ENCODE results near the gene RPL31. TPM values are rescaled to one million over a fixed set of nuclear protein-coding genes. Genes with fewer than 3 reads are reported as not detected.

Gene RPL31
- 1,000 to 10,000 TPM; 2,275 to 7,641 (median 4,031) TPM for polyA plus RNA-seq
- long read RNA-seq, donor 1 = 0 reads
- long read RNA-seq, donor 2, transcript RPL31-205 (4 exons, 716 nt) = minor isoform, 21 of 1,529 reads
- long read RNA-seq, donor 2, transcript RPL31-208 (4 exons, 825 nt) = minor isoform, 335 of 1,529 reads
- long read RNA-seq, donor 2, transcript RPL31-201 (5 exons, 1,865 nt) = major isoform, 1,033 of 1,529 reads
- long read RNA-seq, donor 2, transcript RPL31-211 (3 exons, 357 nt) = minor isoform, 6 of 1,529 reads
- long read RNA-seq, donor 2, partial matches to known transcripts = 89 of 1,529 reads
- long read RNA-seq, donor 2, other reads (novel, unspliced or antisense) = 38 of 1,529 reads
- long read RNA-seq, donor 3, transcript RPL31-211 (3 exons, 357 nt) = minor isoform, 33 of 2,253 reads
- long read RNA-seq, donor 3, transcript RPL31-201 (5 exons, 1,865 nt) = major isoform, 1,128 of 2,253 reads
- long read RNA-seq, donor 3, transcript RPL31-208 (4 exons, 825 nt) = minor isoform, 682 of 2,253 reads
- long read RNA-seq, donor 3, transcript RPL31-205 (4 exons, 716 nt) = minor isoform, 42 of 2,253 reads
- long read RNA-seq, donor 3, partial matches to known transcripts = 248 of 2,253 reads
- long read RNA-seq, donor 3, other reads (novel, unspliced or antisense) = 92 of 2,253 reads
- long read RNA-seq, donor 4, transcript RPL31-201 (5 exons, 1,865 nt) = major isoform, 48 of 79 reads
- long read RNA-seq, donor 4, transcript RPL31-208 (4 exons, 825 nt) = minor isoform, 29 of 79 reads
- long read RNA-seq, donor 4, partial matches to known transcripts = 0 of 79 reads
- long read RNA-seq, donor 4, other reads (novel, unspliced or antisense) = 0 of 79 reads
- long read RNA-seq, donor 5, transcript RPL31-208 (4 exons, 825 nt) = minor isoform, 202 of 953 reads
- long read RNA-seq, donor 5, transcript RPL31-205 (4 exons, 716 nt) = minor isoform, 21 of 953 reads
- long read RNA-seq, donor 5, transcript RPL31-201 (5 exons, 1,865 nt) = major isoform, 495 of 953 reads
- long read RNA-seq, donor 5, transcript RPL31-202 (3 exons, 641 nt) = minor isoform, 10 of 953 reads
- long read RNA-seq, donor 5, partial matches to known transcripts = 182 of 953 reads
- long read RNA-seq, donor 5, other reads (novel, unspliced or antisense) = 21 of 953 reads
- long read RNA-seq, donor 6, transcript RPL31-208 (4 exons, 825 nt) = minor isoform, 478 of 2,142 reads
- long read RNA-seq, donor 6, transcript RPL31-211 (3 exons, 357 nt) = minor isoform, 14 of 2,142 reads
- long read RNA-seq, donor 6, transcript RPL31-205 (4 exons, 716 nt) = minor isoform, 21 of 2,142 reads
- long read RNA-seq, donor 6, transcript RPL31-201 (5 exons, 1,865 nt) = major isoform, 1,440 of 2,142 reads
- long read RNA-seq, donor 6, partial matches to known transcripts = 87 of 2,142 reads
- long read RNA-seq, donor 6, other reads (novel, unspliced or antisense) = 75 of 2,142 reads
- long read RNA-seq, donor 7 = 0 reads
- long read RNA-seq, donor 8, transcript RPL31-203 (5 exons, 1,110 nt) = minor isoform, 5 of 353 reads
- long read RNA-seq, donor 8, transcript RPL31-201 (5 exons, 1,865 nt) = major isoform, 238 of 353 reads
- long read RNA-seq, donor 8, transcript RPL31-205 (4 exons, 716 nt) = minor isoform, 7 of 353 reads
- long read RNA-seq, donor 8, transcript RPL31-208 (4 exons, 825 nt) = minor isoform, 82 of 353 reads
- long read RNA-seq, donor 8, partial matches to known transcripts = 5 of 353 reads
- long read RNA-seq, donor 8, other reads (novel, unspliced or antisense) = 12 of 353 reads
- long read RNA-seq, donor 9, transcript RPL31-208 (4 exons, 825 nt) = minor isoform, 141 of 587 reads
- long read RNA-seq, donor 9, transcript RPL31-201 (5 exons, 1,865 nt) = major isoform, 371 of 587 reads
- long read RNA-seq, donor 9, transcript RPL31-205 (4 exons, 716 nt) = minor isoform, 13 of 587 reads
- long read RNA-seq, donor 9, partial matches to known transcripts = 38 of 587 reads
- long read RNA-seq, donor 9, other reads (novel, unspliced or antisense) = 14 of 587 reads
- long read RNA-seq, donor 10, transcript RPL31-211 (3 exons, 357 nt) = minor isoform, 33 of 3,307 reads
- long read RNA-seq, donor 10, transcript RPL31-201 (5 exons, 1,865 nt) = major isoform, 2,023 of 3,307 reads
- long read RNA-seq, donor 10, transcript RPL31-205 (4 exons, 716 nt) = minor isoform, 65 of 3,307 reads
- long read RNA-seq, donor 10, transcript RPL31-208 (4 exons, 825 nt) = minor isoform, 762 of 3,307 reads
- long read RNA-seq, donor 10, partial matches to known transcripts = 229 of 3,307 reads
- long read RNA-seq, donor 10, other reads (novel, unspliced or antisense) = 160 of 3,307 reads

DNA sequence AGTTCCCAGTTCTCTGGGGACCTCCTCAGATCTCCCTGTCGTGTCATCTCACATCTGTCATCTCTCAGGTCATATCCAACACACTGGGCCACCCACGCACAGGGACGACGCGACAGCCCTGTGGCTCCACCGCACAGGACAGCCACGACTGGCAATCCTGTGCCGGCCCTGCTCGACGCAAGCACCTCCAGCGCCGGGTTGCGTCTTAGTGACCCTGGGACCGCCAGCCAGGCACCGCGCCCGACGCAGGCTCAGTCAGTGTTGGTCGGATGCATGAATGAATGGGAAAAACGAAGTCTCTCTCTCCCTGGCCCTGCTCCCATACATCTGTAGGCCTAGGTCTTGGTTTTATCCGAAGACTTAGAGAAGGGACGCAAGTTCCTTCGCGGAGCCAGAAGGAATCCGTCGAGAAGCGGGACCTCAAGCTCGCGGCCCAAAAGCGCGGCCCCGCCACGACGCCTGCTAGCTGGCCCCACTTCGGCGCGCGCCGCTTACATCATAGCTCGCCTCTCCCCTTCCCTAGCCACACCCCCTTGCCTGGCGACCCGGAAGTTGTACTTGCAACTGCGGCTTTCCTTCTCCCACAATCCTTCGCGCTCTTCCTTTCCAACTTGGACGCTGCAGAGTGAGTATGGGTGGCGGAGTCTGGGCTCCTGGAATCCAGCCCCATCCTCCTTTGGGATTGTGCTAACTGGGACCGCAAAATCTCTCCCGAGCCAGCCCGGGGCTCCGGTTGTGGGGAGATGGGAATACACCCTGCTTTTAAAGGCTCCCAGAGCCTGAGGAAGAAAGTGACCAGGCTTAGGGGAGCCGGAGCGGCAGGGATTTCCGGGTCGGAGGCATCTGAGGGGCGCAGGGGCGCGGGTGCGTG lies at the start of gene RPL31:
Gene RPL31, plus strand, starts transcription at position 599 of the 871 bp plus-strand sequence. CDS start 413 bp downstream, outside the sequence.
- Histone ChIP-seq H3K4me1 (ENCODE audit: control insufficient read depth in 3 of 3, insufficient read depth in 2 of 3, low read depth in 1 of 3, low read length in 2 of 3) (peaks cover 0 to 9% (median 4%) of the 10 kb centered on the region in 3 donors), H3K27ac (ENCODE audit: low read depth in 1 of 3, low read length in 2 of 3) (peak within 1 kb of the TSS; percentile 72 to 92 (median 86)), H3K27me3 (ENCODE audit: control insufficient read depth in 3 of 3, insufficient read depth in 3 of 3, low read length in 3 of 3) (no peaks in the 10 kb centered on the region), H3K9me3 (ENCODE audit: control insufficient read depth in 2 of 2, insufficient read depth in 1 of 2, low read depth in 1 of 2, low read length in 1 of 2) (no peaks in the 10 kb centered on the region), H3K4me3 (ENCODE audit: low read depth in 1 of 3, low read length in 3 of 3) (peak within 1 kb of the TSS; percentile 79 to 95 (median 85)), H3K36me3 (ENCODE audit: control insufficient read depth in 3 of 3, insufficient read depth in 2 of 3, low read depth in 1 of 3, low read length in 3 of 3) (peaks cover 13 to 20% (median 18%) of the 10 kb centered on the region in 3 donors)
- DNase-seq (peak; percentile 98), FAIRE-seq (no peak)
- WGBS, 3 donors = 6 to 10% (median 6%) methylated on average over 59 of the region's 59 CpGs

DNA sequence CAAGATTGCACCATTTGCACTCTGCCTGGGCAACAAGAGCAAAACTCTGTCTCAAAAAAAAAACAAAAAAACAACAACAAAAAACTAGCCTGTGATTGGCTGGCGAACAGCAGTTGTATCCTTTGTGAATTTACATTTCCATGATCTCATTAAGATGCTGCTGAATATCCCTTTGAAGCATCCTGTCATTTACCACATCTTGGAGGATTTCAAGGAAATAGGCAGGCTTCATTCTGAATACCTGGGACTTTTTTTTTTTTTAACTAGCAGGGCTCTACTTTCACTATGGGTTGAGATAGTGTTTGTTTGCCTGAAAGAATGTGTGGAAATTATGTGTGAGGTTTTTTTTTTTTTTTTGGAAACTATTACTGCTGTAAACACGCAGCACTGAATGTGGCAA lies 49.6 kb upstream of the RPL31 start:
- no peaks in the 10 kb centered on the region for H3K4me1 ChIP-seq (ENCODE audit: control insufficient read depth in 3 of 3, insufficient read depth in 2 of 3, low read depth in 1 of 3, low read length in 2 of 3)
- no peak overlapping the region for H3K27ac ChIP-seq (ENCODE audit: low read depth in 1 of 3, low read length in 2 of 3)
- whole genome bisulfite sequencing, 3 donors = 88 to 95% (median 95%) methylated on average over 2 of the region's 2 CpGs
- peaks cover 3 to 31% (median 4%) of the 10 kb centered on the region in 3 donors for H3K36me3 ChIP-seq (ENCODE audit: control insufficient read depth in 3 of 3, insufficient read depth in 2 of 3, low read depth in 1 of 3, low read length in 3 of 3)
- no peak overlapping the region for H3K4me3 ChIP-seq (ENCODE audit: low read depth in 1 of 3, low read length in 3 of 3)
- FAIRE-seq (no peak), DNase-seq (no peak)
- H3K27me3 ChIP-seq (ENCODE audit: control insufficient read depth in 3 of 3, insufficient read depth in 3 of 3, low read length in 3 of 3) = no peaks in the 10 kb centered on the region
- no peaks in the 10 kb centered on the region for H3K9me3 ChIP-seq (ENCODE audit: control insufficient read depth in 2 of 2, insufficient read depth in 1 of 2, low read depth in 1 of 2, low read length in 1 of 2)

DNA sequence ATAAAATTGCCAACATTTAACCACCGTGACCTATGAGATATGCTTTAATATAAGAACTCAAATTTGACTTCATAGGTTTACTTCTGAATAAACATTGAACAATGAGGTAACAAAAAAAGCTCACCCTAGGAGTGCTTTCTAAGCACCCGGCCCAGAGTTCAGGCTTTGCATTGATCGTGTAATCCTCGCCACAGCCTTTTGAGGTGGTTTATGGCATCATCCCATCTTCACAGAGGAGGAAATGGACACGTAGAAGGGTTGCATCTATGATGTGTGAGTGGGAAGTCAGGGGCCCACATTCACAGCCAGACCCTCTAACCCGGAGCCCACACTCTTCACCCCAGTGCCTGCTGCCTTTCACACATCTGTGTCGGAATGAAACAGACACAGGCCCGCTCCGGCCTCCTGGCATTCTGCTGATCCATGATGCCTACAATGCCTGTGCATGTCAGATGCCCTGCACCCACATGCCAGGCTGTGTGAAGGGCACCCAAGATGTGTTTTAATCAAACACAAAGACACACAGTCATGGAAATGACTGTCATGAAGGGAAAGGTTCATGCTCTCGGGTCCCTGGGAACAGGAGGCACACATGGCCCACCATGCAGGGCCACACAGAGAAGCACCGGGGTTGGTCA lies 48.6 kb upstream of the RPL31 start:
- FAIRE-seq (no peak), DNase-seq (no peak)
- H3K27me3 ChIP-seq (ENCODE audit: control insufficient read depth in 3 of 3, insufficient read depth in 3 of 3, low read length in 3 of 3) = no peaks in the 10 kb centered on the region
- peaks cover 3 to 28% (median 4%) of the 10 kb centered on the region in 3 donors for H3K36me3 ChIP-seq (ENCODE audit: control insufficient read depth in 3 of 3, insufficient read depth in 2 of 3, low read depth in 1 of 3, low read length in 3 of 3)
- H3K4me1 ChIP-seq (ENCODE audit: control insufficient read depth in 3 of 3, insufficient read depth in 2 of 3, low read depth in 1 of 3, low read length in 2 of 3) = no peaks in the 10 kb centered on the region
- no peak overlapping the region for H3K27ac ChIP-seq (ENCODE audit: low read depth in 1 of 3, low read length in 2 of 3)
- no peaks in the 10 kb centered on the region for H3K9me3 ChIP-seq (ENCODE audit: control insufficient read depth in 2 of 2, insufficient read depth in 1 of 2, low read depth in 1 of 2, low read length in 1 of 2)
- WGBS, 3 donors = 80 to 91% (median 88%) methylated on average over 11 of the region's 11 CpGs
- no peak overlapping the region for H3K4me3 ChIP-seq (ENCODE audit: low read depth in 1 of 3, low read length in 3 of 3)

DNA sequence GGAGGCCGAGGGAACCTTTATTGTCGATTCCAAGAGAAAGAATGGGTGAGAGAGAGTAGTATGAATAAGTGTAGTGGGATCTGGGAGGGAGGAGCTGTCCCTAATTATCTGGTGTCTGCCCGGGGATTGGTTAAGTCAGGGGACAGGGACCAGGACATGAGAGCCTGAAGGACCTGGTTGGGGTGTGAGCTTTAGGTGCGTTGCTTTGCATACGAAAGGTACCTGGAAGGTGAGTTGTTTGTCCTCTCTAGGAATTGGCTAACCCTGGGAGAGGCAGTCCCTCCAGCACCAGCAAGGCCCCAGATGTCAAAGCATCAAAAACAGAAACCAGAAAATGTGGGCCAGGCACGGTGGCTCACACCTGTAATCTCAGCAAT lies 48.1 kb upstream of the RPL31 start:
- Histone ChIP-seq H3K4me1 (ENCODE audit: control insufficient read depth in 3 of 3, insufficient read depth in 2 of 3, low read depth in 1 of 3, low read length in 2 of 3) (no peaks in the 10 kb centered on the region), H3K36me3 (ENCODE audit: control insufficient read depth in 3 of 3, insufficient read depth in 2 of 3, low read depth in 1 of 3, low read length in 3 of 3) (peaks cover 3 to 28% (median 4%) of the 10 kb centered on the region in 3 donors), H3K27me3 (ENCODE audit: control insufficient read depth in 3 of 3, insufficient read depth in 3 of 3, low read length in 3 of 3) (no peaks in the 10 kb centered on the region), H3K9me3 (ENCODE audit: control insufficient read depth in 2 of 2, insufficient read depth in 1 of 2, low read depth in 1 of 2, low read length in 1 of 2) (no peaks in the 10 kb centered on the region), H3K4me3 (ENCODE audit: low read depth in 1 of 3, low read length in 3 of 3) (no peak overlapping the region), H3K27ac (ENCODE audit: low read depth in 1 of 3, low read length in 2 of 3) (no peak overlapping the region)
- FAIRE-seq (no peak), DNase-seq (no peak)
- WGBS, 3 donors = 78 to 92% (median 83%) methylated on average over 6 of the region's 6 CpGs

DNA sequence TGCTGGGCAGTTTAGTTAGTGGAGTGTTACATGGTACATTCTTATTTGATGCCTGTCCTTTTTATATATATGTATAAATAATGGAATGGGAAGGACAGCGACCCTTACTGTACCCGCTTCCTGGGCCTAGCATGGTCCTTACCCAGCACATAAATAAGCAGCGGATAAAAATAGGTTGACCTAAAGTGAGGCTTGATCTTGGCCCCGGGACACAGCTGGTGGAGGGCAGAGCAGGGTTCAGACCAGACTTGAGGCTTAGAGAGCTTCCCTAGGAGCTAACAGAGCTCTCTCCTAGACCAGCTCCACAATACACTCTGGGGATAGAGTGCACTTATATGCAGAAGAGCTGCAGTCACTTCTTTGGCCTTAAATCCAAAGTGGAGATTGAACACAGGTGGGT lies 46.9 kb upstream of the RPL31 start:
- Histone ChIP-seq H3K4me3 (ENCODE audit: low read depth in 1 of 3, low read length in 3 of 3) (no peak overlapping the region), H3K4me1 (ENCODE audit: control insufficient read depth in 3 of 3, insufficient read depth in 2 of 3, low read depth in 1 of 3, low read length in 2 of 3) (no peaks in the 10 kb centered on the region), H3K9me3 (ENCODE audit: control insufficient read depth in 2 of 2, insufficient read depth in 1 of 2, low read depth in 1 of 2, low read length in 1 of 2) (no peaks in the 10 kb centered on the region), H3K36me3 (ENCODE audit: control insufficient read depth in 3 of 3, insufficient read depth in 2 of 3, low read depth in 1 of 3, low read length in 3 of 3) (peaks cover 0 to 27% (median 3%) of the 10 kb centered on the region in 3 donors), H3K27me3 (ENCODE audit: control insufficient read depth in 3 of 3, insufficient read depth in 3 of 3, low read length in 3 of 3) (no peaks in the 10 kb centered on the region), H3K27ac (ENCODE audit: low read depth in 1 of 3, low read length in 2 of 3) (no peak overlapping the region)
- WGBS, 3 donors = 91 to 100% (median 94%) methylated on average over 4 of the region's 4 CpGs
- DNase-seq (no peak), FAIRE-seq (no peak)

DNA sequence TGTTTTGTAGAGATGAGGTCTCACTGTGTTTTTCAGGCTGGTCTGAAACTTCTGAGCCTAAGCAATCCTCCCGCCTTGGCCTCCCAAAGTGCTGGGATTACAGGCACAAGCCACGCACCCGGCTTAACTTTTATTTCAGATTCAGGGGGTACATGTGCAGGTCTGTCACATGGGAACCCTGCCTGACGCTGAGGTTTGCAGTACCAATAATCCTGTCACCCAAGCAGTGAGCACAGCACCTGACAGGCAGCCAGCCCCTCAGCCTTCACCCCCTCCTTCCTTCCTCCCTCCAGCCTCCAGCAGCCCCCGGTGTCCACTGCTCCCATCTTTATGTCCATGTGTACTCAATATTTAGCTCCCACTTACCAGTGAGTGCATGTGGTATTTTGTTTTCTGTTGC lies 46.0 kb upstream of the RPL31 start:
- Histone ChIP-seq H3K27me3 (ENCODE audit: control insufficient read depth in 3 of 3, insufficient read depth in 3 of 3, low read length in 3 of 3) (no peaks in the 10 kb centered on the region), H3K4me1 (ENCODE audit: control insufficient read depth in 3 of 3, insufficient read depth in 2 of 3, low read depth in 1 of 3, low read length in 2 of 3) (no peaks in the 10 kb centered on the region), H3K27ac (ENCODE audit: low read depth in 1 of 3, low read length in 2 of 3) (no peak overlapping the region), H3K4me3 (ENCODE audit: low read depth in 1 of 3, low read length in 3 of 3) (no peak overlapping the region), H3K36me3 (ENCODE audit: control insufficient read depth in 3 of 3, insufficient read depth in 2 of 3, low read depth in 1 of 3, low read length in 3 of 3) (peaks cover 0 to 27% (median 3%) of the 10 kb centered on the region in 3 donors), H3K9me3 (ENCODE audit: control insufficient read depth in 2 of 2, insufficient read depth in 1 of 2, low read depth in 1 of 2, low read length in 1 of 2) (no peaks in the 10 kb centered on the region)
- FAIRE-seq (no peak), DNase-seq (no peak)
- 96 to 98% (median 97%) methylated on average over 5 of the region's 5 CpGs for WGBS, 3 donors
